Osteoblast (primary cell): ENCODE results near the gene PRKCQ. TPM values are rescaled to one million over a fixed set of nuclear protein-coding genes. Genes with fewer than 3 reads are reported as not detected.
A peak's percentile ranks its signal among the peaks of the same experiment; 100 is the strongest.

Experiments used
- DNase-seq: peaks from one replicate; pipeline ENCODE4 v3.0.0; 2011; ENCODE audit warnings: low spot score, mixed read lengths; ENCODE audit not compliant: insufficient read length; ENCODE audit errors: missing footprints
- H2AFZ ChIP-seq: 2 replicates; pipeline ENCODE4 v1.6.0; 2011; ENCODE audit warnings: mild to moderate bottlenecking, low read length
- H3K27ac ChIP-seq: 2 replicates; pipeline ENCODE4 v1.5.1; 2011; ENCODE audit warnings: mild to moderate bottlenecking, low read depth, low read length, moderate library complexity
- H3K27me3 ChIP-seq: 2 replicates; pipeline ENCODE4 v1.6.0; 2012; ENCODE audit warnings: mild to moderate bottlenecking, control low read depth, inconsistent platforms, low read length, moderate library complexity; ENCODE audit not compliant: insufficient read depth
- H3K36me3 ChIP-seq: 2 replicates; pipeline ENCODE4 v1.5.1; 2011; ENCODE audit warnings: mild to moderate bottlenecking, low read length, control low read depth, moderate library complexity; ENCODE audit not compliant: insufficient read depth
- H3K4me1 ChIP-seq: 2 replicates; pipeline ENCODE4 v1.5.1; 2011; ENCODE audit warnings: mild to moderate bottlenecking, low read length, control low read depth, moderate library complexity; ENCODE audit not compliant: insufficient read depth
- H3K4me2 ChIP-seq: 2 replicates; pipeline ENCODE4 v1.6.0; 2011; ENCODE audit warnings: mild to moderate bottlenecking, low read length; ENCODE audit not compliant: insufficient read depth
- H3K4me3 ChIP-seq: fragments of 200-600 bp; sonication (generic); 3 replicates; pipeline ENCODE4 v1.5.1; 2012; ENCODE audit warnings: mild to moderate bottlenecking, low read length, inconsistent platforms; ENCODE audit not compliant: insufficient read depth
- H3K79me2 ChIP-seq: 2 replicates; pipeline ENCODE4 v1.6.0; 2012; ENCODE audit warnings: mild to moderate bottlenecking, low read length, control low read depth, inconsistent platforms; ENCODE audit not compliant: insufficient read depth
- H3K9me3 ChIP-seq: 2 replicates; pipeline ENCODE4 v1.5.1; 2011; ENCODE audit warnings: low read depth, low read length, control low read depth
- H4K20me1 ChIP-seq: 2 replicates; pipeline ENCODE4 v1.6.0; 2012; ENCODE audit warnings: mild to moderate bottlenecking, low read length, control low read depth; ENCODE audit not compliant: insufficient read depth
- CTCF ChIP-seq: IDR thresholded peaks from 2 replicates; pipeline ENCODE4 v1.5.1; 2011; ENCODE audit warnings: mild to moderate bottlenecking, low read depth, low read length, moderate library complexity; ENCODE audit errors: extremely low read depth
- total RNA-seq: library from RNA; depleted of rRNA; stranded (reverse); fragments of >200 nt; gene quantifications from 2 replicates; pipeline ENCODE4 v1.2.3, GENCODE V29; 2012

The PRKCQ gene
- total RNA-seq, 1 donor: not detected

- no peaks in the 10 kb centered on the region for H4K20me1 ChIP-seq
- H3K79me2 ChIP-seq: no peaks in the 10 kb centered on the region
- peaks cover 5% of the 10 kb centered on the region for H3K27me3 ChIP-seq
- no peaks in the 10 kb centered on the region for H3K9me3 ChIP-seq
- no peaks in the 10 kb centered on the region for H3K36me3 ChIP-seq
- no peak overlapping the region for H3K4me2 ChIP-seq
- no peak overlapping the region for H3K4me3 ChIP-seq
- H3K27ac ChIP-seq: no peak overlapping the region
- TF ChIP-seq CTCF: no peak
- no peak overlapping the region for H2AFZ ChIP-seq
- no peaks in the 10 kb centered on the region for H3K4me1 ChIP-seq
- peak; percentile 68 for DNase-seq
Observed at GRCh38 chr10:6574664-6575176, 5.4 kb downstream of the PRKCQ start.

GRCh38 chr10:6570893-6571292 lies 9.2 kb downstream of the PRKCQ start:
- no peak overlapping the region for H3K4me3 ChIP-seq
- H3K27ac ChIP-seq: no peak overlapping the region
- H3K4me1 ChIP-seq: no peaks in the 10 kb centered on the region
- TF ChIP-seq CTCF: no peak
- H4K20me1 ChIP-seq: no peaks in the 10 kb centered on the region
- H3K9me3 ChIP-seq: no peaks in the 10 kb centered on the region
- no peaks in the 10 kb centered on the region for H3K79me2 ChIP-seq
- no peaks in the 10 kb centered on the region for H3K27me3 ChIP-seq
- no peak for DNase-seq
- no peak overlapping the region for H2AFZ ChIP-seq
- no peak overlapping the region for H3K4me2 ChIP-seq
- H3K36me3 ChIP-seq: no peaks in the 10 kb centered on the region

GRCh38 chr10:6569259-6569658 lies 10.8 kb downstream of the PRKCQ start:
- H3K36me3 ChIP-seq: no peaks in the 10 kb centered on the region
- no peak overlapping the region for H3K4me2 ChIP-seq
- no peaks in the 10 kb centered on the region for H3K9me3 ChIP-seq
- no peak overlapping the region for H2AFZ ChIP-seq
- no peak overlapping the region for H3K4me3 ChIP-seq
- no peaks in the 10 kb centered on the region for H3K4me1 ChIP-seq
- no peak for DNase-seq
- H3K27ac ChIP-seq: no peak overlapping the region
- no peaks in the 10 kb centered on the region for H4K20me1 ChIP-seq
- H3K27me3 ChIP-seq: no peaks in the 10 kb centered on the region
- H3K79me2 ChIP-seq: no peaks in the 10 kb centered on the region
- no peak for TF ChIP-seq CTCF

GRCh38 chr10:6567884-6568283 lies 12.2 kb downstream of the PRKCQ start:
- H3K27ac ChIP-seq: no peak overlapping the region
- no peaks in the 10 kb centered on the region for H4K20me1 ChIP-seq
- no peaks in the 10 kb centered on the region for H3K36me3 ChIP-seq
- H3K4me3 ChIP-seq: no peak overlapping the region
- DNase-seq: no peak
- no peak for TF ChIP-seq CTCF
- H3K27me3 ChIP-seq: no peaks in the 10 kb centered on the region
- no peak overlapping the region for H2AFZ ChIP-seq
- H3K4me2 ChIP-seq: no peak overlapping the region
- no peaks in the 10 kb centered on the region for H3K79me2 ChIP-seq
- H3K9me3 ChIP-seq: no peaks in the 10 kb centered on the region
- H3K4me1 ChIP-seq: no peaks in the 10 kb centered on the region
